Measurements from ENCODE around the gene CAPN9.

GRCh38 chr1:230842801-230843200 is 95.6 kb downstream of the CAPN9 start:
- TF ChIP-seq, protein P1, sequence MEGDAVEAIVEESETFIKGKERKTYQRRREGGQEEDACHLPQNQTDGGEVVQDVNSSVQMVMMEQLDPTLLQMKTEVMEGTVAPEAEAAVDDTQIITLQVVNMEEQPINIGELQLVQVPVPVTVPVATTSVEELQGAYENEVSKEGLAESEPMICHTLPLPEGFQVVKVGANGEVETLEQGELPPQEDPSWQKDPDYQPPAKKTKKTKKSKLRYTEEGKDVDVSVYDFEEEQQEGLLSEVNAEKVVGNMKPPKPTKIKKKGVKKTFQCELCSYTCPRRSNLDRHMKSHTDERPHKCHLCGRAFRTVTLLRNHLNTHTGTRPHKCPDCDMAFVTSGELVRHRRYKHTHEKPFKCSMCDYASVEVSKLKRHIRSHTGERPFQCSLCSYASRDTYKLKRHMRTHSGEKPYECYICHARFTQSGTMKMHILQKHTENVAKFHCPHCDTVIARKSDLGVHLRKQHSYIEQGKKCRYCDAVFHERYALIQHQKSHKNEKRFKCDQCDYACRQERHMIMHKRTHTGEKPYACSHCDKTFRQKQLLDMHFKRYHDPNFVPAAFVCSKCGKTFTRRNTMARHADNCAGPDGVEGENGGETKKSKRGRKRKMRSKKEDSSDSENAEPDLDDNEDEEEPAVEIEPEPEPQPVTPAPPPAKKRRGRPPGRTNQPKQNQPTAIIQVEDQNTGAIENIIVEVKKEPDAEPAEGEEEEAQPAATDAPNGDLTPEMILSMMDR (IDR thresholded peaks at IDR 0.05): no peak
- TF ChIP-seq POLR2A (IDR thresholded peaks at IDR 0.05): no peak

Measured in adrenal gland (tissue), 5 donors.